ENCODE data around the gene FAM120B.

The FAM120B gene

GRCh38 chr6:170360476-170360875, 53.9 kb downstream of the FAM120B start:
- no peak for DNase-seq (ENCODE audit: low spot score)

- no peak for DNase-seq (ENCODE audit: low spot score)
These were observed 54.8 kb downstream of the FAM120B start for GRCh38 chr6:170361335-170361734.

- DNase-seq (ENCODE audit: low spot score): no peak
These were observed 55.6 kb downstream of the FAM120B start for GRCh38 chr6:170362121-170362520.

GRCh38 chr6:170363255-170363654, 56.7 kb downstream of the FAM120B start:
- peak; percentile 66 for DNase-seq (ENCODE audit: low spot score)

GRCh38 chr6:170365121-170365520, 58.6 kb downstream of the FAM120B start:
- DNase-seq (ENCODE audit: low spot score): no peak

- DNase-seq (ENCODE audit: low spot score): no peak
These were observed 59.0 kb downstream of the FAM120B start for GRCh38 chr6:170365593-170365992.

GRCh38 chr6:170366248-170366960, 59.8 kb downstream of the FAM120B start:
- DNase-seq (ENCODE audit: low spot score): peak; percentile 69

- DNase-seq (ENCODE audit: low spot score): peak; percentile 58
These were observed 60.7 kb downstream of the FAM120B start for GRCh38 chr6:170367241-170367640.

GRCh38 chr6:170368544-170368943, 62.0 kb downstream of the FAM120B start:
- DNase-seq (ENCODE audit: low spot score): no peak

- no peak for DNase-seq (ENCODE audit: low spot score)
These were observed 62.8 kb downstream of the FAM120B start for GRCh38 chr6:170369403-170369802.

- DNase-seq (ENCODE audit: low spot score): no peak
These were observed 63.9 kb downstream of the FAM120B start for GRCh38 chr6:170370416-170370815.

- DNase-seq (ENCODE audit: low spot score): no peak
These were observed 64.5 kb downstream of the FAM120B start for GRCh38 chr6:170371080-170371479.

GRCh38 chr6:170371588-170371987, 65.0 kb downstream of the FAM120B start:
- DNase-seq (ENCODE audit: low spot score): peak; percentile 94

- DNase-seq (ENCODE audit: low spot score): no peak
These were observed 66.1 kb downstream of the FAM120B start for GRCh38 chr6:170372380-170373325.

- DNase-seq (ENCODE audit: low spot score): peak; percentile 51
These were observed 68.2 kb downstream of the FAM120B start for GRCh38 chr6:170374571-170375444.

- no peak for DNase-seq (ENCODE audit: low spot score)
These were observed 69.1 kb downstream of the FAM120B start for GRCh38 chr6:170375661-170376060.

- DNase-seq (ENCODE audit: low spot score): no peak
These were observed 70.0 kb downstream of the FAM120B start for GRCh38 chr6:170376386-170377043.

- no peak for DNase-seq (ENCODE audit: low spot score)
These were observed 71.9 kb downstream of the FAM120B start for GRCh38 chr6:170378502-170378901.

- DNase-seq (ENCODE audit: low spot score): no peak
These were observed 75.0 kb downstream of the FAM120B start for GRCh38 chr6:170381562-170381961.

GRCh38 chr6:170383466-170384035, 77.0 kb downstream of the FAM120B start:
- DNase-seq (ENCODE audit: low spot score): no peak

- DNase-seq (ENCODE audit: low spot score): no peak
These were observed 78.9 kb downstream of the FAM120B start for GRCh38 chr6:170385506-170385905.

All from pons (tissue), 1 donor.